GM13977 (cell line): Measurements from ENCODE around the gene ITPK1.
"Not testable (repeated sequence)": the region's sequence is repeated elsewhere in the genome, so short reads cannot be mapped to it uniquely, and the experiment has no call there.

ENCODE experiments used
- DNase-seq: peaks from one replicate; pipeline ENCODE4 v3.0.0; 2012; ENCODE audit warnings: low spot score
- CTCF ChIP-seq: IDR thresholded peaks from 2 replicates; pipeline ENCODE4 v1.5.1; 2012; ENCODE audit warnings: mild to moderate bottlenecking, control low read depth; ENCODE audit not compliant: insufficient read depth; ENCODE audit errors: extremely low read depth, missing control alignments
- in situ Hi-C: fragments of 300-500 bp; cut with MboI; formaldehyde crosslinking; loops from one replicate; pipeline ENCODE4 v1.12.0; 2022; ENCODE audit warnings: low sequenced_read_pairs, low pct_unique_long_range_greater_than_20kb, mixed read lengths, inconsistent platforms; ENCODE audit not compliant: unreplicated experiment

Gene ITPK1

GRCh38 chr14:93137864-93138263 lies 22.1 kb upstream of the ITPK1 start:
- no peak for TF ChIP-seq CTCF
- no peak for DNase-seq
- in situ Hi-C loops = loop anchor here (10.0 kb wide), 1 partner anchor 183 kb away; no protein-coding TSS in a partner anchor

GRCh38 chr14:93136508-93136907 lies 20.8 kb upstream of the ITPK1 start:
- not testable (repeated sequence) for DNase-seq
- in situ Hi-C loops = loop anchor here (10.0 kb wide), 1 partner anchor 182 kb away; no protein-coding TSS in a partner anchor

- DNase-seq = no peak
- no peak for TF ChIP-seq CTCF
- in situ Hi-C loops = loop anchor here (10.0 kb wide), 1 partner anchor 181 kb away; no protein-coding TSS in a partner anchor
These were observed 20.3 kb upstream of the ITPK1 start for GRCh38 chr14:93136009-93136408.

GRCh38 chr14:93135399-93135798 lies 19.7 kb upstream of the ITPK1 start:
- DNase-seq = no peak
- TF ChIP-seq CTCF = no peak
- in situ Hi-C loops = loop anchor here (10.0 kb wide), 1 partner anchor 181 kb away; no protein-coding TSS in a partner anchor

- no peak for DNase-seq
- in situ Hi-C loops = loop anchor here (10.0 kb wide), 1 partner anchor 179 kb away; no protein-coding TSS in a partner anchor
- no peak for TF ChIP-seq CTCF
These were observed 17.7 kb upstream of the ITPK1 start for GRCh38 chr14:93133464-93133863.

GRCh38 chr14:93132472-93133065 lies 16.8 kb upstream of the ITPK1 start:
- DNase-seq = peak; percentile 63
- TF ChIP-seq CTCF = peak; percentile 43
- in situ Hi-C loops = loop anchor here (10.0 kb wide), 1 partner anchor 178 kb away; no protein-coding TSS in a partner anchor

DNA sequence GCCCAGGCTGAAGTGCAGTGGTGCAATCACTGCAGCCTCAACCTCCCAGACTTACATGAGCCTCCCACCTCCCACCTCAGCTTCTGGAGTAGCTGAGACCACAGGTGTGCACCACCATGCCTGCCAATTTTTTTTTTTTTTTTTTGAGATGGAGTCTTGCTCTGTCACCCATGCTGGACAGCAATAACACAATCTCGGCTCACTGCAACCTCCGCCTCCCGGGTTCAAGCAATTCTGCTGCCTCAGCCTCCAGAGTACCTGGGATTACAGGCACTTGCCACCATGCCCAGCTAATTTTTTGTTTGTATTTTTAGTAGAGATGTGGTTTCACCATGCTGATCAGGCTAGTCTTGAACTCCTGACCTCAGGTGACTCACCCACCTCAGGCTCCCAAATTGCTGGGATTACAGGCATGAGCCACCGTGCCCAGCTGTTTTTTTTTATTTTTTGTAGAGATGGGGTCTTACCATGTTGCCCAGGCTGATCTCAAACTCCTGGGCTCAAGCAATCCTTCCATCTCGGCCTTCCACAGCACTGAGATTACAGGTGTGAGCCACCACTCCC lies 15.6 kb upstream of the ITPK1 start:
- in situ Hi-C loops = loop anchor here (10.0 kb wide), 1 partner anchor 177 kb away; no protein-coding TSS in a partner anchor

More for the DNA sequence above, 15.6 kb upstream of the ITPK1 start:
- not testable (repeated sequence) for DNase-seq
